Sciatic nerve (tissue), 2 donors: ENCODE results near the gene TLE4. TPM values are rescaled to one million over a fixed set of nuclear protein-coding genes. Genes with fewer than 3 reads are reported as not detected.
A peak's percentile ranks its signal among the peaks of the same experiment; 100 is the strongest.
"Not testable (repeated sequence)": the region's sequence is repeated elsewhere in the genome, so short reads cannot be mapped to it uniquely, and the experiment has no call there.

ENCODE experiments used
- ATAC-seq: fragments of 200-7000 bp; cut with Tn5 transposase; one replicate; pipeline ENCODE4 v1.9.1; 2020; ENCODE audit warnings: mild to moderate bottlenecking, moderate library complexity
- DNase-seq: peaks from one replicate; pipeline ENCODE4 v3.0.0-alpha.2; 2020; ENCODE audit warnings: low spot score
- intact Hi-C: fragments of 100-400 bp; cut with DNase I; formaldehyde crosslinking; loops from one replicate; pipeline ENCODE4 v1.14.2; 2022
- total RNA-seq: library from RNA; stranded (reverse); fragmentation: NEBNext Ultra II Directional; extraction: Animal tissue kit (Norgen Biotek cat#: 25700); gene quantifications from one replicate; pipeline ENCODE4 v1.2.1, GENCODE V29; 2021
- donor health status: DM: no; HTN: no; CAD: no.
- donor health status: DM: no; HTN: no; CAD: no.

TLE4 gene
- total RNA-seq, 1 donor from 2014 or later, result 36.2 TPM

DNA sequence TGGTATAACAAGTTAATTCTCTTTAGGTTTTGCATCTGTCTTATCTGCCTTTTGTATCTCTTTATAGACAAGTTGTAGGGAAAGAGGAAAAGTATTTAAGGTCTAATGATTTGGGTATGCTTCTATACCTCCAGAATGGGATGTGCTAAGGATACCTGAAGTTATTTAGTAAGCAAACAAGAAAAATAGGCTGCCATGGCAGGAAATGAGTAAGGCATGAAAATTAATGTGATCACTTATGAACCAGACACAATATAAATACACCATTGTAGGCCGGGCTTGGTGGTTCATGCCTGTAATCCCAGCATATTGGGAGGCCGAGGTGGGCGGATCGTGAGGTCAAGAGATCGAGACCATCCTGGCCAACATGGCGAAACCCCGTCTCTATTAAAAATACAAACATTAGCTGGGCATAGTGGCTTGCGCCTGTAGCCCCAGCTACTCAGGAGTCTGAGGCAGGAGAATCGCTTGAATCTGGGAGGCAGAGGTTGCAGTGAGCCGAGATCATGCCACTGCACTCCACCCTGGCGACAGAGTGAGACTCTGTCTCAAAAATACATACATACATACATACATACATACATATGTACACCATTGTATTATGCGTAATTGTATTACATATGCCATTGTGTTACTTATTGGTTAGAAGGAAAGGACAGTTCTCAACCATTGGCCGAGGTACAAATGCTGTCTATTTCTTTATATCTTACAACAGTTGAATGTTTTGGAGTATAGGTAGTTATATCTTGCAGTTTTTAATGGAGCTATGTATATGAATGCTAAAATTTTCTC lies 83.0 kb downstream of the TLE4 start:
- intact Hi-C loops, ATAC-seq, DNase-seq: not testable (repeated sequence)

DNA sequence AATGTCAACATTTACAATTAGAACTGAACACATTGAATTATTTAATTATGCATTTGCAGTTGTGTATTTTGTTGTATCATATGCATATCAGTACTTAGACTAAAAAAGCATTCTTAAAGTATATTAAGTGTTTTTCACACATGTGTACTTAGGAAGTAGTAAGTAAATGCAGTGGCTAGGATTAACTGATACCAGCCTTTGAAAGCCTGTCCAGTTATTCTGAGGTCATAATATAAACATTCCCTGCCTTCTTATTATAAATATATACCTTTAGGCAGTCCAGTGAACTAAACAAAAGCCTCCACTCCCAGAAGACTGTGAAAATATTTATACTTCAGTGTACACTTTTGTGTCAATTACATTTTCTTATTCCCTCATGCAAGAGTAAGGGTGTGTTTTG lies 83.8 kb downstream of the TLE4 start:
- no peak for DNase-seq
- intact Hi-C loops, result no loop called here
- ATAC-seq, result no peak

DNA sequence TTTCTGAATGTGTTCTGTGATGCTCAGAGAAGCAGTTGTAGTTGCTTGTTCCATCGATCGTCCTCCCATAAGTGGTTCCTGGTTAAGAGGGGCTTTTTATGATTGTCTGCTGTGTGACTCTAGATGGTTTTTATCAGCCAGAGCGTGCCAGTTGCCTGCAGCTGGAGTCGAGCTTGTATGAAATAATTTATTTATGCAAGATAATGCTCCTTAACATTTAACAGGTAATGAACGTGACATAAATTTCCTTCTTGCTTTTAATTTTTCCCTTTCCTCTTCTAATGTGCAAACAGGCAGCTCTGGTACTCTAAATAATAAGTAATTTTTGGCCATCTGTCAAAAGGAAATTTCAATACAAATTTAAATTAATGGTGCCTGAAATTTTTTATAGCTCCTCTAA lies 84.4 kb downstream of the TLE4 start:
- DNase-seq, result no peak
- no peak for ATAC-seq
- intact Hi-C loops, result no loop called here

DNA sequence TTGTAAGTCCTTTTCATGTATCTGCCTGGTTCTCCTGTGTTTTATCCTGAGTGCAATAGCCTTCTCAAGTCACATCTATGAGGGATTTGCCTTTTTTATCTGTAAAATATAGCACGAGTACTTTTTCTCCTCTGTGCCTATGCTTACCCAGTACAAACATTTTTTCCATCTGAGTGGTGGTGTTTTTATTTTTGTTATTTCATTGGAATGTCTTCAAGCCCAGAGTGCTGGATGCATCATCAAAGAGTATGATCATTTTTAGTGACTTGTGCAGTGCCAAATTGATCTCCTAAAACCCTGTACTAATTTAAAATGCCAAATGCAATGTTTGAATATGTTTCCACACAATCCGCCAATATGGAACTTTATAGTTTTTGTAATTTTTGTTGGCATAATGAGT lies 86.1 kb downstream of the TLE4 start:
- DNase-seq (no peak), ATAC-seq (no peak)
- intact Hi-C loops, result no loop called here

DNA sequence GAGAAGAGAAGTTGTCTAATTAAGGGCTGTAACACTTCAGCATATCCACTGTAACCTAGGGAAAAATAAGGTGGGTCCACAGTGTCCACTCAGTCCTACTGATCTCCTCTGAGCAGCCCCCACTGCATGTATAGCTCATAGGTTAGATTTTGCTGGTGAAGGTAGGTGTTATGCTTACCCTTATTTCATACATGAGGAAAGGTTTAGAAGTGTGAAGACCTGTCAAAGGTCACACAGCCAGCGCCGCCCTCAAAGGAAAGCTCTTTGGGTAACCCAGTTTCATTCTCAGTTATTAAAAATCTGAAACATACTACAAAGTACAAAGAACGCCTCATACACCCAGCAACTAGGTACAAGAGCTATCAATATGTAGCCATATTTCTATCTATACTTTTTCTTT lies 87.2 kb downstream of the TLE4 start:
- intact Hi-C loops, result no loop called here
- DNase-seq (no peak), ATAC-seq (no peak)

DNA sequence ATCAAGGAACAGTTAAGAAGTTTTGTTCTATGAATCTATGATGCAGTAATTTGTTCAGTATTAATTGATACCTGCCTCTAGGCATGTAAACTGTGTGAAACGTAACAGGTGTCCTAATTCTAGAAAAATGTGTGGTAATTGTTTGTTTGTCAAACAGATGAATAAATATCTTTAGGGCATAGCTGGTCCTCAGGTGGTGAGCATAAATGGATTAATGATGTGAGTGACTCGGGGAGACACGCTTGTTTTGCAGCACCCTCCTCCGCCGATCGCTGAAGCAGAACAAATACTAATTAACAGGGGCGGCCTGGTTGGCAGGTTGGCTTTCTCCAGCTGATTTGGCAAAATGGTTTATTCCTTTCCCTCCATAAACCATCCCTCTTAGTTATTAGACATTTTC lies 88.8 kb downstream of the TLE4 start:
- DNase-seq (no peak), ATAC-seq (no peak)
- intact Hi-C loops, result no loop called here

DNA sequence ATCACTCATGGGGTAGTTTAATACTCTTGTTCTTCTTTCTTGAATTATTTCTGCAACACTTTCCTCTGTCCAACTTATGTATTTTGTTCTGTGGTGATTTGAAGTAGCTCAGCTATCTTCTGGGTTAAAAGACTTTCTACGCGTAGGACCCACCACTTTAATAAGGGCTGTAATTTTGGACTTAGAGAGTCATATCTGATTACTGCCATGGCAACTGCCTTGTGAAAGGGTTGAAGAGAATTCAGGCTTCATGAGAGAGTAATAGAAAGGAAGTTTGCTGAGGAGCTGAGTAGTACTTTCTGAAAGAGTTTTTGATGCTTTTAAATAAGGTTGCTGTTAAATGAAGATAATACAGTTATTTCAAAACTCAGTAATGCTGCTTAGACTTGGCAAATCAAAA lies 89.5 kb downstream of the TLE4 start:
- ATAC-seq, result no peak
- intact Hi-C loops, result no loop called here
- no peak for DNase-seq

DNA sequence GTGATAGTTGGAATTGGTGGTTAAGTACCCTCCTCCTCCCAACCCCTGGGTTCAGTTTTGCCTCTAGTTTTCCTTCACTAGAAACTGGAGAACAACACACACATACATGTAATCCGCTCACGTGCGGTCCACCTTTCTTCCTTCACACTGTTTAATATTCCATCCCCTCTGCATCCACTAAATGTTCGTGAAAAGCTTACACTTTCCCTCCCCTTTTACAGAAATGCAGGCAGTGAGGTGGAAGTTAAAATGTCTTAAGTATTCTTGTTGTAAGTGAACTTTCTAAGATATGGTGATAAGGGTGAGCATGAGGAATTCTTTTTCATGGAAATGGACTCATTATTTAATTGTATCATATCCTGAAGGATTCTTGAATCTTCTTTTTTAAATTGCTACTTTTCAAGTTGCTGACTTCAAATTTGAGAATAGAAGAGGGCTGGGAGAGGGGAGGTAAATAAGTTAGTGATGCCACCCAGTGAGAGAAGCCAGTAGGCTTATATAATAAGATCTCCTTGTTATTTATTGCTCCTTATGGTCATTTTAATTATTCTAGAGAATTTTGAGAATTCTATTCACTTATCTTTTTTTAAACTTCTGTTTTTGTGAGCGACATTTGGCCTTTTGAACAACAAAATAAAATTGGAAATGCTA lies 90.2 kb downstream of the TLE4 start:
- ATAC-seq (no peak), DNase-seq (no peak)
- intact Hi-C loops, result no loop called here

DNA sequence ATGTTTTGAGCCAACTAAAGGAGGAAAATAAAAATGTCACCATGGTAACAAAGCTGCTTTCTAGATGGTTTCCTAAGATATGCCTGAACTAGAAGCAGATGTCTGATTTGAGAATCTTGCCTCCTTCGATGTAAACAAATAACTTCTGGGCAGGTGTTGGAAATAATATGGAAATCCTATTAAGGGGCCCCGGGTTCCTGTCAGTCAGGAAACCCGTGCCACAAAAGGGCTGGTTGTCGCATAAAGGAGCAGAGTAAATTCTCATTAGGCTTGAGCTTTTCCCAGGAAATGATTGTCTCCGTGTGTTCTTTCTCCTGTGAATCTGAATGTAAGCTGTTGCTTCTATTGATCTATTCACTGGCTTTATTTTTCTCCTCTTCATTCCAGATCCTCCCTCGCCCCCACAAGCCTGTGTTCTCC lies 90.8 kb downstream of the TLE4 start:
- intact Hi-C loops, result no loop called here
- no peak for DNase-seq
- ATAC-seq, result peak; percentile 52

DNA sequence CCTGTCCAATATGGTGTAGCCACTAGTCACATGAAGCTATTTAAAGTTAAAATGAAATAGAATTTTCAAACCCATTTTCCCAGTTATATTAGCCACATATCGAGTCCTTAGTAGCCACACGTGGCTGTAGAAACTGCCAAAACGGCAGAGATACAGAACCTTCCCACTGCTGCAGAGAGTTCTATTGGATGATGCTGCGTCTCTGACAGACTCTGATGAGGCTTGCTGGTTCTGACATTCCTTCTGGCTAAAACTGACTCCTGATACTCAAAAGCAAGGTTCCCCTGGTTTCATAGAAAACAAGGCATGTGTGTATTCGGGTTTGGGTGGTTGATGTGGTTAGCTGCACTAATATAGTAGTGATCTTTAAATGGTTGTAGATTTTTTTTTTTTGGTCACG lies 91.5 kb downstream of the TLE4 start:
- intact Hi-C loops, result no loop called here
- DNase-seq (no peak), ATAC-seq (peak; percentile 56)

DNA sequence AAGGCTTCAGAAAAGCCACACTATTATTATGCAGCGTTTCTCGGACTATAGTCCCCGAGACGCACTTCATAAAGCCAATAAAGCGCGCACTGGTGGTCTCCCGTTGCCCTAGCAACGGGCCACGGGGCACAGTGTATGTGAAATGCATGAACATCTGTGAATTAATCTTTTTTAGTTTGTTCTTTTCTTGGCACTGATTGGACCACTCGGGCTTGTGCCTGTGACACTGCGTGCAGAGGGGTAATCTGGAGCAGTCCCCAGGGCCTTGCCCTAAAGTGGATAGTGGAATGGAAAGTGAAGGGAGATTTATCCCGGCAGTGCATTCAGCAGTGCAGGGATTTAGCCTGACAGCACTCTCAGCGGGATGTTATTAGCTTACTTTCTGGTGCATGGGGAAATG lies 92.1 kb downstream of the TLE4 start:
- DNase-seq, result no peak
- intact Hi-C loops, result no loop called here
- ATAC-seq, result peak; percentile 44

DNA sequence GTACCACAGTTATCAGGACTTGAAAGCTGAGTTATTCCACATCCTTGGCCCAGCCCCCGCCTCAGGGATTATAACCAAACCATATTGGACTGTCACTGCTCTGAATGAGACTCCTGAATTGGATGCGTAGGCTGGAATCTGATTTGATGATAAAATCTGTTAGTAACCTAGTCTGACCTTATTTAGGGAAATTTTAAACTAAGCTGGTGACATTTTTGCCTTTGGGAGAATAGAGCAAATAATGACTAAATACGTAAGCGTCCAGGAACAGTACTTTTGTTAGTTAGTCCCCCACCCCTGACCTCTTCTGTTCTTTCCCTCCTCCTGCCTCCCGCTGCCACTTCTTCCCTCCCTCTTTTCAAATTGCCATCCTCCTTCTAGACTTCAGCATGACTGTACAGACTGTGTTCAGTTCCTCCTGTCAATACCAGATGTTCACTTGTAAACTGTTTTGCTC lies 92.6 kb downstream of the TLE4 start:
- ATAC-seq (peak; percentile 33), DNase-seq (no peak)
- intact Hi-C loops, result no loop called here

DNA sequence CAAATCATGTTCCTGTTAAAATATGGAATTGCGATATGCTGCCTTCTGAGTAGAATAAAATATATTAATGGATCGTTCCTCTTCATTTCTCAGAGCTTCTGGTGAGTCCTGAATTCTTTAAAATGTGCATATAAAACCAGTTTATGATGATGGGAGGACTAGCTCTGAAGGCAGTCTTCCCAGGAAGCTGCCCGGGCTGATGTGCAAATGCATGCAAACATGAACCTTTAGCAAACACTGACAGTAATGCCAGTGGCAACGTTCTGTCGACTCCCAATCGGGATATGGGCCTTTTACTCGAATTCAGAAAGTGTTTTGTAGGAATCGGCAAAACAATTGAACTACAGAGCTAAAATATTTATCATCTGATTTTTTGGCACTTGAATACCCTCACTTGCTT lies 93.6 kb downstream of the TLE4 start:
- intact Hi-C loops, result no loop called here
- no peak for ATAC-seq
- DNase-seq, result no peak

DNA sequence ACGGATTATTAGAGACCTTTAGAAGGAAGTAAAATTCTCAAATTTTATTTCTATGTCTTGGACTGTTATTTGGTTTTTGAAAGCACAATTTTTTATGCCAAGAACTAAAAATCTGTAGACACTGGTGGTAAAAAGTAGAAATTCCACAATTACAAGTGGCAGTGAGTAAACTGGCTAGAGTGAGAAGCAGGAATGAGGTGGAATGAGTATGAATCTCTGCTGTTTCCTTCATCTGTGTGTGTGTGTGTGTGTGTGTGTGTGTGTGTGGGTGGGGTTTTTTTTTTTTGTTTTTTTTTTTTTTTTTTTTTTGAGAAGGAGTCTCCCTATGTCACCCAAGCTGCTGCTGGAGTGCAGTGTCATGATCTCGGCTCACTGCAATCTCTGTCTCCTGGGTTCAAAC lies 94.2 kb downstream of the TLE4 start:
- DNase-seq, result no peak
- intact Hi-C loops, result no loop called here
- no peak for ATAC-seq

DNA sequence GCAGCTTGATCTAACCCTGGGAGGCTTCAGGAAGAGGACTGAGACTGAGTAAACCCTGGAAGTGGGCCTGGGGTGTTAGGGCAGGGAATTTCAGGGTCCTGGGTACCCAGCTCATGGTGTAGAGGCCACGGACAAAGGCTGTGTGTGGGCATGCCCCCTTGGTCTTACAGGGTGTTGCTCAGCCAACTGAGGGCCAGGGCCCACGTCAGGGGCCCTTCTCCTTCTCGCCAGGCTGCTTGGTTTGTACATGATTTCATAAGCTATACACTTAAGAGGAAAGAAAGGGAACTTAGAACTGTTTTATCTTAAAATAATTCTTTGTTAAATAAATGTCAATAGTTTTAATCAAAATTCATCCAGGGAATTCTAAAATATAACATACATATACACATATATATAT lies 95.4 kb downstream of the TLE4 start:
- no peak for ATAC-seq
- intact Hi-C loops, result no loop called here
- no peak for DNase-seq

DNA sequence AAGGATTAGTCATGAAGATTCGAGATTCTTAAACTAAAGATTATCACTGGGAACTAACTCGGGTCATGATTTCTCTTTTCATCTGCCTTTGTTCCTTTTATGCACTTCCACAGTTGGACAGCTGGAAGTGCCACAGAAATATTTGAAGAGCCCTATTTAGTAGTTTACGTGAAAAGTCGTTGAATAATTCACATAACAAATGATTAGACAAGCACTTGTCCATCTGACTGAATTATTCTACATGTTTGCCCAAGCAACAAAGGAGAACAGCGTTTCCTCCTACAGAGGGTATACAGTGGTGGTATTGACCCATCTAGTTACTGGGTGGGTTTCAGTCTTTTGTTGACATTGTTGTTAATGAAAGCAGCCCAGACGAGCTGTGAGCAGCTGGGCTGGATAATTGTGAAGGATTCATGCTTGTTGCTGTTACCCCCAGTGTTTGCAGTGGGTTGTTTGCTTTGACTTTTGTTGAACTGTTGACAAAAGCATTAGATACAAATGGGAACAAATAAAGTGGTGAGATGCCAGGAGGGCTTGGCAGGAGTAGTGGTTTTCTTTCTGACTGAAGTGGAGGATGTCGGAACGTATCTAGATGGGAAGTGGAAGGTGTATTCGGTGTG lies 96.2 kb downstream of the TLE4 start:
- no peak for ATAC-seq
- no peak for DNase-seq
- intact Hi-C loops, result no loop called here

DNA sequence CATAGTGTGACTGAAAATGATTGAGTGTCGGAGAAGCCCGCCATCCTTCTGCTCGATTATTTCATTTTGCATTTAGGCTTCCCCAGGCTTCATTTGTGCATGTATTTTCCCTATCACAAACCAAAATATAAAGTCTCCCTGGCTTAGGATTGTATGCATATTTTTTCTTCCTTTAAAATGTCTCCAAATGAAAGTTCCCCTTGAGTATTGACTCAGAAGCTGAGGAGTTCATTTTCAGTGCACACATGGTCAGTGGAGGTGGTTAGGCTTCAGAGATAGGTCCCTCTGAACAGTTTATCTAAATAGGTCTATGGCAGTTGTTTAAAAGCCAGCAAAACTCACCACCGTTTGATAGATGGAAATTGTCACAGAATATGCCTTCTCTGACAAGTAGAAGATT lies 97.2 kb downstream of the TLE4 start:
- intact Hi-C loops, result no loop called here
- ATAC-seq (no peak), DNase-seq (no peak)

DNA sequence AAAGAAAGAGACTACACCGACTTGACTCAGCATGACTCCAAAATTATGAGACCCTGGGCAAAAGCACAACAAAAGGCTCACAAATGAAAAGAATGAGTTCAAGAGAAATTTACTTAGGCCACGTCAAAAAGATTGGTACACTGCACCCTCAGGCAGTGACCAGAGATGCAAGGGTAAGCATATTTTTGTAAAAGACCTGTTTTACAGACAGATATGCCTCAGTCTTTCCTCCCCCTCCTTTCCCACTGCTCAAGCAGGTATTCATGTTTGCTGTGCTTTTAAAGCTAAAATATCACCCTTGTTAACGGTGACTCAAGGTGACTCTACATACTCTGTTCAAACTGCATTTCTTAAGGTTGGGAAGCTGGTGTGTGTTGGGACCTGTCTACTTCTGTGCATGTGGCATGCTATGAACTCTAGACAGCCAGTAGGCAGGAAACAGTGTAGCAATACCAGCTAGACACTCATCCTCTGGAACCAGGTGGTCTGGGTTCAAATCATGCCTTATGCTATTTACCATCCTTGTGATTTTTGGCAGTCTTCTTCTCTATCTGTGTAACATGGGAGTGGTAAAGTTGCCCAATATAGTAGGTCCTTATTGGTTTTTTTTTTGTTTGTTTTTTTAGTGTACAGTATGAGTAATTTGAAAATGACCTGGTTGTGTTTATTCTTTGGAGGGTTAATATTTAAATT lies 98.7 kb downstream of the TLE4 start:
- no peak for DNase-seq
- ATAC-seq, result no peak
- intact Hi-C loops, result no loop called here

DNA sequence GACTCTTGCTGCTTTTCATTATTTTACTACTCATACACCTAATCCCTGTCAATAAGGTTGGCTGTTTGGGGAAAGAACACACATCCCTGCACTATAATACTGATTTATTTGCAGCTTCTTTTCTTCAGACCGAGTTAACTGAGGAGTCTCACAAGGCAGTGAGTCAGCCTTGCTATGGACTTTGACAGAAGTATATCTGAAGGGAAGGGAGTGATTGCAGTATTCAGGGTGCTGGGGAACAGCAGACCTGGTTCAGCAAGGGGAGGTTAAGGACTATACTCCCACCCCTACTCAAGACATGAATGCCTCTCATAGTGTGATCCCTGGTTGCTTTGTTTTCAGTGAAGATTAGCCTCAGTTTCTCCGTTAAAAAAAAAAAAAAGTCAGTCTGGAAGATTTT lies 99.8 kb downstream of the TLE4 start:
- intact Hi-C loops, result no loop called here
- ATAC-seq (no peak), DNase-seq (no peak)

DNA sequence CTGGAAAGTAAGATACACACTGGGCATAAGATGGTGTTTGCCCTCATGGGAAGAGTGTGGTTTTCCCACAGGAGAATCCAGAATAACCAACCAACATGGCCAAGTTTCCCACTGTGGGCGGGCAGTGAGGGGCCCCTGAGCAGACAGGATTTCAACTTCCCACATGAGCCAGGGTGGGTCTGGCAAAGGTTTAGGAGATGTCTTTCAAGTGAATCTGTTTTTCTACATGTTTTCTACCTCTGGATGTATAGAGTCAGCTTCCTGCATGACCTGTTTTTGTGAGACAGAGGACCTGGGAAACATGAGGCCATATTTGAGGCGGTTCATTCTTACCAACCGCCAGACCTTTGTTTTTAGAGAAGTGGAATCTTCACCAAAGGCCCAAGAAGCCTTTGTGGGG lies 100.5 kb downstream of the TLE4 start:
- intact Hi-C loops, result no loop called here
- DNase-seq, result no peak
- ATAC-seq, result no peak
